Neural progenitor cell (in vitro differentiated cells): ENCODE results near the gene RAPGEF4.

Source experiments
- EZH2 ChIP-seq: fragments of 200-600 bp; sonication (generic); IDR thresholded peaks from 2 replicates; pipeline ENCODE4 v1.6.1; 2017; ENCODE audit warnings: antibody characterized with exemption, mild to moderate bottlenecking, moderate library complexity
- EZH2phosphoT487 ChIP-seq: fragments of 200-600 bp; sonication (generic); IDR thresholded peaks from 2 replicates; pipeline ENCODE4 v1.6.1; 2017; ENCODE audit warnings: antibody characterized with exemption
- TF ChIP-seq, protein P1 (sequence below): fragments of 200-600 bp; sonication (generic); IDR thresholded peaks from 2 replicates; pipeline ENCODE4 v1.5.1; 2017; ENCODE audit warnings: antibody characterized with exemption, mild to moderate bottlenecking

DNA sequence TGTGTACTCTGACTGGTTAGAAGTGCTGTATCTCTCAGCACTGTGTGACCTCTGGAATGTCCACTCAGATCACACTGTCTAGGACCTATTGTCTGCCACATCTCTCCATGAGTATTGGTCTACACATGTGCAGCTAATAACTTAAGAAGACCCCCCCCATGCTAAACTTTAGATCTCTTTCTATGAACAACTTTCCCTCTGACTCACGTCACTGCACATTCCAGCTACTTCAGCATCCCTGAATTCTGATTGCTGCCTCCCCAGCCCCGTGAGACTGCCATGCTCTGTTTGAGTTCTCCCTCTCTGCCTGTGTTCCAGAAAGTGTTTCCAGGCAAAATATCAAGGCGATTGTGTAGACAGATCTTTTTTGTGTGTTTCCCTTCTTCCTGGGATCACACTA lies 41.8 kb downstream of the RAPGEF4 start:
- TF ChIP-seq, protein P1, sequence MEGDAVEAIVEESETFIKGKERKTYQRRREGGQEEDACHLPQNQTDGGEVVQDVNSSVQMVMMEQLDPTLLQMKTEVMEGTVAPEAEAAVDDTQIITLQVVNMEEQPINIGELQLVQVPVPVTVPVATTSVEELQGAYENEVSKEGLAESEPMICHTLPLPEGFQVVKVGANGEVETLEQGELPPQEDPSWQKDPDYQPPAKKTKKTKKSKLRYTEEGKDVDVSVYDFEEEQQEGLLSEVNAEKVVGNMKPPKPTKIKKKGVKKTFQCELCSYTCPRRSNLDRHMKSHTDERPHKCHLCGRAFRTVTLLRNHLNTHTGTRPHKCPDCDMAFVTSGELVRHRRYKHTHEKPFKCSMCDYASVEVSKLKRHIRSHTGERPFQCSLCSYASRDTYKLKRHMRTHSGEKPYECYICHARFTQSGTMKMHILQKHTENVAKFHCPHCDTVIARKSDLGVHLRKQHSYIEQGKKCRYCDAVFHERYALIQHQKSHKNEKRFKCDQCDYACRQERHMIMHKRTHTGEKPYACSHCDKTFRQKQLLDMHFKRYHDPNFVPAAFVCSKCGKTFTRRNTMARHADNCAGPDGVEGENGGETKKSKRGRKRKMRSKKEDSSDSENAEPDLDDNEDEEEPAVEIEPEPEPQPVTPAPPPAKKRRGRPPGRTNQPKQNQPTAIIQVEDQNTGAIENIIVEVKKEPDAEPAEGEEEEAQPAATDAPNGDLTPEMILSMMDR: no peak
- TF ChIP-seq EZH2 (no peak), EZH2phosphoT487 (no peak)
